H1 (cell line): Measurements from ENCODE around the gene KDM8. TPM values are rescaled to one million over a fixed set of nuclear protein-coding genes. Genes with fewer than 3 reads are reported as not detected.

Experiments
- ATF2 ChIP-seq: IDR thresholded peaks from 2 replicates; pipeline ENCODE4 v1.6.1; 2012; ENCODE audit warnings: low read length, inconsistent platforms
- BACH1 ChIP-seq: IDR thresholded peaks from 2 replicates; pipeline ENCODE4 v1.6.1; 2012; ENCODE audit warnings: low read length, improper control_type of control experiment
- MAX ChIP-seq: IDR thresholded peaks from 2 replicates; pipeline ENCODE4 v1.6.1; 2012; ENCODE audit warnings: inconsistent platforms
- POLR2A ChIP-seq, 2 experiments: IDR thresholded peaks; 1 replicate in 1 of 2; 2 replicates in 1 of 2; pipeline ENCODE4 v1.6.1; 2011; ENCODE audit warnings: low read depth in 2 of 2, low read length in 2 of 2, mild to moderate bottlenecking in 2 of 2; ENCODE audit errors: control extremely low read depth in 1 of 2
- SUZ12 ChIP-seq: fragments of 200-600 bp; sonication (generic); IDR thresholded peaks from 2 replicates; pipeline ENCODE4 v1.6.1; 2012; ENCODE audit warnings: mild to moderate bottlenecking, inconsistent platforms, low read length, moderate library complexity, mixed read lengths
- TAF7 ChIP-seq: optimal IDR thresholded peaks from 2 replicates; pipeline ENCODE3; 2011; ENCODE audit warnings: low read depth, mild to moderate bottlenecking, inconsistent platforms, low read length, moderate library complexity, borderline replicate concordance
- YY1 ChIP-seq: IDR thresholded peaks from 2 replicates; pipeline ENCODE4 v1.6.1; 2011; ENCODE audit warnings: low read depth, mild to moderate bottlenecking, low read length
- polyA plus RNA-seq, 7 experiments: library from polyadenylated mRNA; depleted of rRNA in 3 of 7; stranded (reverse) in 5 of 7; unstranded in 2 of 7; fragments of >200 nt in 5 of 7; fragments of 200-250 nt in 2 of 7; gene quantifications; 1 replicate in 5 of 7; 2 replicates in 1 of 7; 4 replicates in 1 of 7; pipeline versions ENCODE4 v1.2.1 to v1.2.3, GENCODE V29; 2011 to 2013; ENCODE audit warnings: missing spikeins in 2 of 7, mixed read lengths in 2 of 7
- total RNA-seq: library from RNA; stranded (reverse); fragmentation: NEBNext Ultra II Directional; extraction: Animal tissue kit (Norgen Biotek cat#: 25700); gene quantifications from 2 replicates; pipeline ENCODE4 v1.2.1, GENCODE V29; 2021
- TF ChIP-seq, protein P1 (sequence below): fragments of 300-600 bp; sonication (generic); IDR thresholded peaks from 2 replicates; pipeline ENCODE4 v1.7.1; 2012; ENCODE audit warnings: low read length, moderate library complexity, mild to moderate bottlenecking, inconsistent platforms; ENCODE audit not compliant: insufficient replicate concordance

The KDM8 gene
- total and polyA plus RNA-seq, 2 of the 8 experiments (the other 6 are each of a cell fraction or from before 2014, with no cell fraction given), result 10.3 to 12.8 TPM

DNA sequence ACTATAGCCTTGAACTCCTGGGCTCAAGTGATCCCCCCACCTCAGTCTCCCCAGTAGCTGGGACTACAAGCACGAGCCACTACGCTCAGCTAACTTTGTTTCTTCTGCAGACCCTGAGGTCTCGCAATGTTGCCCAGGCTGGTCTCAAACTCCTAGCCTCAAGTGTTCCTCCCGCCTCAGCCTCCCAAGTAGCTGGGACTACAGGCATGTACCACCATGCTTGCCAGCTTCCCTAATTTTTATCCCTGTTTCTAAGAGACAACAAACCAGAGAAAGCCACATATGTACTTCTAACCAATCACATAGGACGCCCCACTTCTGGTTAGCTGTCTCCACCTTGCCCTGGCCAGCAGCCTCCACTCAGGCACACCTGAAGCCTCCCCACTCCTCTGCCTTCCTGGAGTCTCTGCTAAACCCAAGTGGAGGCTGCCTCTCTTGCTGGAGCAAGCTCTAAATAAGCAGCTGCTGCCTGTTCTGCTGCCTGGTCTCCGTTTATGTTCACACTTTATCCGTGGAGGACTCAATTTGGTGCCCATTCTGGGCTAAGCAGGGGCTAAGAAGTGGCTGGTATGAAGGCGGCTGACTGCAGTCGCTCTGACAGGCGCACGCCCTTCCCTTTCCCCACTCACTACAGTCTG is 40.5 kb downstream of the KDM8 start (continued):
- TF ChIP-seq, protein P1, sequence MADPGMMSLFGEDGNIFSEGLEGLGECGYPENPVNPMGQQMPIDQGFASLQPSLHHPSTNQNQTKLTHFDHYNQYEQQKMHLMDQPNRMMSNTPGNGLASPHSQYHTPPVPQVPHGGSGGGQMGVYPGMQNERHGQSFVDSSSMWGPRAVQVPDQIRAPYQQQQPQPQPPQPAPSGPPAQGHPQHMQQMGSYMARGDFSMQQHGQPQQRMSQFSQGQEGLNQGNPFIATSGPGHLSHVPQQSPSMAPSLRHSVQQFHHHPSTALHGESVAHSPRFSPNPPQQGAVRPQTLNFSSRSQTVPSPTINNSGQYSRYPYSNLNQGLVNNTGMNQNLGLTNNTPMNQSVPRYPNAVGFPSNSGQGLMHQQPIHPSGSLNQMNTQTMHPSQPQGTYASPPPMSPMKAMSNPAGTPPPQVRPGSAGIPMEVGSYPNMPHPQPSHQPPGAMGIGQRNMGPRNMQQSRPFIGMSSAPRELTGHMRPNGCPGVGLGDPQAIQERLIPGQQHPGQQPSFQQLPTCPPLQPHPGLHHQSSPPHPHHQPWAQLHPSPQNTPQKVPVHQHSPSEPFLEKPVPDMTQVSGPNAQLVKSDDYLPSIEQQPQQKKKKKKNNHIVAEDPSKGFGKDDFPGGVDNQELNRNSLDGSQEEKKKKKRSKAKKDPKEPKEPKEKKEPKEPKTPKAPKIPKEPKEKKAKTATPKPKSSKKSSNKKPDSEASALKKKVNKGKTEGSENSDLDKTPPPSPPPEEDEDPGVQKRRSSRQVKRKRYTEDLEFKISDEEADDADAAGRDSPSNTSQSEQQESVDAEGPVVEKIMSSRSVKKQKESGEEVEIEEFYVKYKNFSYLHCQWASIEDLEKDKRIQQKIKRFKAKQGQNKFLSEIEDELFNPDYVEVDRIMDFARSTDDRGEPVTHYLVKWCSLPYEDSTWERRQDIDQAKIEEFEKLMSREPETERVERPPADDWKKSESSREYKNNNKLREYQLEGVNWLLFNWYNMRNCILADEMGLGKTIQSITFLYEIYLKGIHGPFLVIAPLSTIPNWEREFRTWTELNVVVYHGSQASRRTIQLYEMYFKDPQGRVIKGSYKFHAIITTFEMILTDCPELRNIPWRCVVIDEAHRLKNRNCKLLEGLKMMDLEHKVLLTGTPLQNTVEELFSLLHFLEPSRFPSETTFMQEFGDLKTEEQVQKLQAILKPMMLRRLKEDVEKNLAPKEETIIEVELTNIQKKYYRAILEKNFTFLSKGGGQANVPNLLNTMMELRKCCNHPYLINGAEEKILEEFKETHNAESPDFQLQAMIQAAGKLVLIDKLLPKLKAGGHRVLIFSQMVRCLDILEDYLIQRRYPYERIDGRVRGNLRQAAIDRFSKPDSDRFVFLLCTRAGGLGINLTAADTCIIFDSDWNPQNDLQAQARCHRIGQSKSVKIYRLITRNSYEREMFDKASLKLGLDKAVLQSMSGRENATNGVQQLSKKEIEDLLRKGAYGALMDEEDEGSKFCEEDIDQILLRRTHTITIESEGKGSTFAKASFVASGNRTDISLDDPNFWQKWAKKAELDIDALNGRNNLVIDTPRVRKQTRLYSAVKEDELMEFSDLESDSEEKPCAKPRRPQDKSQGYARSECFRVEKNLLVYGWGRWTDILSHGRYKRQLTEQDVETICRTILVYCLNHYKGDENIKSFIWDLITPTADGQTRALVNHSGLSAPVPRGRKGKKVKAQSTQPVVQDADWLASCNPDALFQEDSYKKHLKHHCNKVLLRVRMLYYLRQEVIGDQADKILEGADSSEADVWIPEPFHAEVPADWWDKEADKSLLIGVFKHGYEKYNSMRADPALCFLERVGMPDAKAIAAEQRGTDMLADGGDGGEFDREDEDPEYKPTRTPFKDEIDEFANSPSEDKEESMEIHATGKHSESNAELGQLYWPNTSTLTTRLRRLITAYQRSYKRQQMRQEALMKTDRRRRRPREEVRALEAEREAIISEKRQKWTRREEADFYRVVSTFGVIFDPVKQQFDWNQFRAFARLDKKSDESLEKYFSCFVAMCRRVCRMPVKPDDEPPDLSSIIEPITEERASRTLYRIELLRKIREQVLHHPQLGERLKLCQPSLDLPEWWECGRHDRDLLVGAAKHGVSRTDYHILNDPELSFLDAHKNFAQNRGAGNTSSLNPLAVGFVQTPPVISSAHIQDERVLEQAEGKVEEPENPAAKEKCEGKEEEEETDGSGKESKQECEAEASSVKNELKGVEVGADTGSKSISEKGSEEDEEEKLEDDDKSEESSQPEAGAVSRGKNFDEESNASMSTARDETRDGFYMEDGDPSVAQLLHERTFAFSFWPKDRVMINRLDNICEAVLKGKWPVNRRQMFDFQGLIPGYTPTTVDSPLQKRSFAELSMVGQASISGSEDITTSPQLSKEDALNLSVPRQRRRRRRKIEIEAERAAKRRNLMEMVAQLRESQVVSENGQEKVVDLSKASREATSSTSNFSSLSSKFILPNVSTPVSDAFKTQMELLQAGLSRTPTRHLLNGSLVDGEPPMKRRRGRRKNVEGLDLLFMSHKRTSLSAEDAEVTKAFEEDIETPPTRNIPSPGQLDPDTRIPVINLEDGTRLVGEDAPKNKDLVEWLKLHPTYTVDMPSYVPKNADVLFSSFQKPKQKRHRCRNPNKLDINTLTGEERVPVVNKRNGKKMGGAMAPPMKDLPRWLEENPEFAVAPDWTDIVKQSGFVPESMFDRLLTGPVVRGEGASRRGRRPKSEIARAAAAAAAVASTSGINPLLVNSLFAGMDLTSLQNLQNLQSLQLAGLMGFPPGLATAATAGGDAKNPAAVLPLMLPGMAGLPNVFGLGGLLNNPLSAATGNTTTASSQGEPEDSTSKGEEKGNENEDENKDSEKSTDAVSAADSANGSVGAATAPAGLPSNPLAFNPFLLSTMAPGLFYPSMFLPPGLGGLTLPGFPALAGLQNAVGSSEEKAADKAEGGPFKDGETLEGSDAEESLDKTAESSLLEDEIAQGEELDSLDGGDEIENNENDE, result no peak
- TF ChIP-seq POLR2A (IDR thresholded peaks at IDR 0.05; ENCODE audit: control extremely low read depth in 1 of 2, low read depth in 2 of 2, low read length in 2 of 2) (no peak), MAX (no peak), SUZ12 (no peak), ATF2 (no peak), BACH1 (no peak), YY1 (no peak), TAF7 (no peak)
